ENCODE data around the gene LDB2.

- no peak for TF ChIP-seq CTCF (IDR thresholded peaks at IDR 0.05; ENCODE audit: insufficient read depth, low read depth, low read length)
- TF ChIP-seq EZH2 (IDR thresholded peaks at IDR 0.05; ENCODE audit: insufficient read depth, low read length): no peak
Observed at GRCh38 chr4:16513876-16514275, 384.6 kb downstream of the LDB2 start.

Measured in astrocyte (in vitro differentiated cells and primary cell).